Endothelial cell (in vitro differentiated cells): ENCODE data around the gene VAV2. TPM values are rescaled to one million over a fixed set of nuclear protein-coding genes. Genes with fewer than 3 reads are reported as not detected.

ENCODE experiments used
- DNase-seq: peaks from one replicate; pipeline ENCODE4 v3.0.0; 2021; ENCODE audit warnings: low spot score
- H3K27ac Mint-ChIP-seq: one replicate; pipeline ENCODE4 v1.8.0; 2021; ENCODE audit warnings: mixed read lengths, inconsistent platforms; ENCODE audit not compliant: unreplicated experiment
- H3K27me3 Mint-ChIP-seq: one replicate; pipeline ENCODE4 v1.8.0; 2021; ENCODE audit warnings: mild to moderate bottlenecking, moderate library complexity, mixed read lengths, inconsistent platforms; ENCODE audit not compliant: unreplicated experiment
- H3K36me3 Mint-ChIP-seq: one replicate; pipeline ENCODE4 v1.8.0; 2021; ENCODE audit warnings: mild to moderate bottlenecking, low read depth, mixed read lengths, inconsistent platforms; ENCODE audit not compliant: unreplicated experiment
- H3K4me1 Mint-ChIP-seq: one replicate; pipeline ENCODE4 v1.8.0; 2021; ENCODE audit warnings: mild to moderate bottlenecking, mixed read lengths, inconsistent platforms; ENCODE audit not compliant: unreplicated experiment
- H3K4me3 Mint-ChIP-seq: one replicate; pipeline ENCODE4 v1.8.0; 2021; ENCODE audit warnings: mild to moderate bottlenecking, mixed read lengths, inconsistent platforms; ENCODE audit not compliant: unreplicated experiment
- H3K9me3 Mint-ChIP-seq: one replicate; pipeline ENCODE4 v1.8.0; 2021; ENCODE audit warnings: mixed read lengths, inconsistent platforms; ENCODE audit not compliant: unreplicated experiment
- total RNA-seq: library from RNA; stranded (reverse); fragmentation: NEBNext Ultra II Directional; extraction: Animal tissue kit (Norgen Biotek cat#: 25700); gene quantifications from one replicate; pipeline ENCODE4 v1.2.1, GENCODE V29; 2021; ENCODE audit not compliant: unreplicated experiment
- TF ChIP-seq, protein P1 (sequence below): fragments of 200-600 bp; sonication (generic); IDR thresholded peaks from one replicate; pipeline ENCODE4 v1.5.0; 2021; ENCODE audit warnings: antibody characterized with exemption; ENCODE audit not compliant: unreplicated experiment

Gene VAV2
- total RNA-seq, 1 donor from 2014 or later = 27.2 TPM

DNA sequence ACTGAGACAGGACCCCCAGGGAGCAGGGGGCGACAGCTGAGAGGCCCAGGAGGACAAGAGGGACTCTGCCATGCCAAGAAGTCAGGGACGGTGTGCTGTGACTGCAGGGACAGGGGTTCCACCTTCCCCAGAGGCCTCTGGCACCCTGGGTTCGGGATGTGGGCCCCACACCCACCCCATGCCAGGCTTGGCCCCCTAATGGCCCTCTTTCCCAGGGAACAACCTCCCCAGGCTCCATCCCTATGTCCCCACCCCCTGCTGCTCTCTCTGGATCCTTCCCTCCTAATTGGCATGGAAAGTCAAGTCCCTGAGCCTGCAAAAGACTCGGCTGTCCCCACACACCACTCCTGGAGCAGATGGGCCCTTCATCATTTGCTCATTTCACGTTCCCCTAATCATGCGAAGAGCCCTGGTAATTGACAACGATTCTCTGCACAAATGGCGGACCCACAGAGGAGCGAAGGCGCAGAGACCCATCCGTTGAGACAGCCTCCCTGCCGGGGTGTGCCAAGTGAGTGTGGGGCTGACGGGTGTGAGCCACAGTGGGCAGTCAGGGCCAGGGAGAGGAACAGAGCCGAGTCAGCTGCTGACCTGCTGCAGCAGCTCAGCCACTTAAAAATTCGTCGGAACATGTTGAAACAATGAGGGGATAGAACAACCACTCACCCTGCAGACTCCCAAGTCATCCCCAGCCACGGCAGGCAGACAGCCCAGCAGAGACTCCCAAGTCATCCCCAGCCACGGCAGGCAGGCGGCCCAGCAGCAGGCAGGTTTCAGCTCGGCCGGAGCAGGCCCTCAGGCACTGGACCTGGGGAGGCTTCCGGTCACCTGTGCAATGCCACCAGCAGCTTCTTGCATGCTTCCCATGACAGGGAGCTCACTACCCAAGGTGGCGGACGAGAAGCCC lies 109.0 kb downstream of the VAV2 start:
- peaks cover 6% of the 10 kb centered on the region for H3K36me3 Mint-ChIP-seq
- H3K9me3 Mint-ChIP-seq = no peaks in the 10 kb centered on the region
- H3K27ac Mint-ChIP-seq = peak overlapping the region; percentile 57
- DNase-seq = no peak
- peaks cover 8% of the 10 kb centered on the region for H3K4me1 Mint-ChIP-seq
- peaks cover 6% of the 10 kb centered on the region for H3K27me3 Mint-ChIP-seq
- no peak overlapping the region for H3K4me3 Mint-ChIP-seq
- TF ChIP-seq, protein P1, sequence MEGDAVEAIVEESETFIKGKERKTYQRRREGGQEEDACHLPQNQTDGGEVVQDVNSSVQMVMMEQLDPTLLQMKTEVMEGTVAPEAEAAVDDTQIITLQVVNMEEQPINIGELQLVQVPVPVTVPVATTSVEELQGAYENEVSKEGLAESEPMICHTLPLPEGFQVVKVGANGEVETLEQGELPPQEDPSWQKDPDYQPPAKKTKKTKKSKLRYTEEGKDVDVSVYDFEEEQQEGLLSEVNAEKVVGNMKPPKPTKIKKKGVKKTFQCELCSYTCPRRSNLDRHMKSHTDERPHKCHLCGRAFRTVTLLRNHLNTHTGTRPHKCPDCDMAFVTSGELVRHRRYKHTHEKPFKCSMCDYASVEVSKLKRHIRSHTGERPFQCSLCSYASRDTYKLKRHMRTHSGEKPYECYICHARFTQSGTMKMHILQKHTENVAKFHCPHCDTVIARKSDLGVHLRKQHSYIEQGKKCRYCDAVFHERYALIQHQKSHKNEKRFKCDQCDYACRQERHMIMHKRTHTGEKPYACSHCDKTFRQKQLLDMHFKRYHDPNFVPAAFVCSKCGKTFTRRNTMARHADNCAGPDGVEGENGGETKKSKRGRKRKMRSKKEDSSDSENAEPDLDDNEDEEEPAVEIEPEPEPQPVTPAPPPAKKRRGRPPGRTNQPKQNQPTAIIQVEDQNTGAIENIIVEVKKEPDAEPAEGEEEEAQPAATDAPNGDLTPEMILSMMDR = no peak

GRCh38 chr9:133881671-133882381 lies 110.3 kb downstream of the VAV2 start:
- TF ChIP-seq, protein P1 = no peak
- no peak overlapping the region for H3K4me3 Mint-ChIP-seq
- H3K4me1 Mint-ChIP-seq = peaks cover 8% of the 10 kb centered on the region
- H3K27me3 Mint-ChIP-seq = peaks cover 9% of the 10 kb centered on the region
- H3K36me3 Mint-ChIP-seq = peaks cover 6% of the 10 kb centered on the region
- no peaks in the 10 kb centered on the region for H3K9me3 Mint-ChIP-seq
- peak overlapping the region; percentile 42 for H3K27ac Mint-ChIP-seq
- DNase-seq = no peak

- peak overlapping the region; percentile 24 for H3K27ac Mint-ChIP-seq
- H3K4me1 Mint-ChIP-seq = peaks cover 9% of the 10 kb centered on the region
- no peaks in the 10 kb centered on the region for H3K9me3 Mint-ChIP-seq
- H3K27me3 Mint-ChIP-seq = peaks cover 12% of the 10 kb centered on the region
- H3K4me3 Mint-ChIP-seq = no peak overlapping the region
- TF ChIP-seq, protein P1 = no peak
- H3K36me3 Mint-ChIP-seq = peaks cover 7% of the 10 kb centered on the region
- DNase-seq = no peak
Observed at GRCh38 chr9:133880851-133881661, 111.1 kb downstream of the VAV2 start.

DNA sequence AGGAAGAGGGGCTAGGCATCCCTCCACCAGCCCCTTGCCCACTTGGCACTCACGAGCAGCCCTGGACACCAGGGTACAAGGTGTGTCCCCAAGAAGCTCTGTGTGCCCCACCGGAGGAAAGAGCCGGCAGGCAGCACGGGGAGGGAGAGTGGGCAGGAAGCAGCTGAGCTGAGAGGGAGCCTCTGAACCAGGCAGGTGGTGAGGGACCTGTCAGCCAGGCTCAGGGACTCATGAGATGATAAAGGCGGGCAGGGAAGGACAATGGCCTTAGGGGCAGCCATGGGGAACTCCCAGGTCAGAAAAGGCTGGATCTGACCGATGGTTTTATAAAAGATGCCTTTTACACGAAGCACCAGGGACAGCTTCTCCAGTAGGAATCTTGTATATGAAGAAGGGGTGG lies 112.0 kb downstream of the VAV2 start:
- no peak overlapping the region for H3K27ac Mint-ChIP-seq
- no peak overlapping the region for H3K4me3 Mint-ChIP-seq
- H3K4me1 Mint-ChIP-seq = peaks cover 11% of the 10 kb centered on the region
- peaks cover 13% of the 10 kb centered on the region for H3K27me3 Mint-ChIP-seq
- no peak for DNase-seq
- H3K36me3 Mint-ChIP-seq = peaks cover 7% of the 10 kb centered on the region
- H3K9me3 Mint-ChIP-seq = no peaks in the 10 kb centered on the region
- TF ChIP-seq, protein P1 = no peak
